CD8-positive, alpha-beta memory T cell (primary cell): ENCODE results near the gene FEM1B. TPM values are rescaled to one million over a fixed set of nuclear protein-coding genes. Genes with fewer than 3 reads are reported as not detected.
"Not testable (repeated sequence)": the region's sequence is repeated elsewhere in the genome, so short reads cannot be mapped to it uniquely, and the experiment has no call there.

Experiments used
- CTCF ChIA-PET: fragments of 350-600 bp; sonication (Branson Sonifier 250); formaldehyde crosslinking; loops from one replicate; lab custom pipeline; 2021; ENCODE audit warnings: antibody characterized with exemption; lab: Charles Lee
- POLR2A ChIA-PET: fragments of 350-600 bp; sonication (Branson Sonifier 250); formaldehyde crosslinking; loops from one replicate; lab custom pipeline; 2021; ENCODE audit warnings: antibody characterized with exemption; lab: Charles Lee
- DNase-seq, 5 donors: peaks; one replicate each; pipeline versions ENCODE4 v3.0.0 to v3.0.0-alpha.2; 2020 to 2022; ENCODE audit warnings: mixed read lengths in 1 of 5
- H3K27ac ChIP-seq: one replicate; pipeline ENCODE4 v1.7.0; 2013; ENCODE audit warnings: low read depth, mild to moderate bottlenecking, low read length, moderate library complexity
- H3K27me3 ChIP-seq: 2 replicates; pipeline ENCODE4 v1.7.0; 2013; ENCODE audit warnings: low read length, mild to moderate bottlenecking; ENCODE audit not compliant: insufficient read depth, poor library complexity, severe bottlenecking
- H3K36me3 ChIP-seq: 2 replicates; pipeline ENCODE4 v1.7.0; 2013; ENCODE audit warnings: mild to moderate bottlenecking, low read length, moderate library complexity; ENCODE audit not compliant: insufficient read depth
- H3K4me1 ChIP-seq: 2 replicates; pipeline ENCODE4 v1.7.0; 2013; ENCODE audit warnings: mild to moderate bottlenecking, low read length, moderate library complexity; ENCODE audit not compliant: insufficient read depth
- H3K4me3 ChIP-seq: 2 replicates; pipeline ENCODE4 v1.7.0; 2013; ENCODE audit warnings: mild to moderate bottlenecking, low read length
- H3K9me3 ChIP-seq: 2 replicates; pipeline ENCODE4 v1.7.0; 2013; ENCODE audit warnings: mild to moderate bottlenecking, low read length
- H3K27ac Mint-ChIP-seq, 8 donors: one replicate each; pipeline ENCODE4 v1.8.0; 2020 to 2021; ENCODE audit warnings: mixed read lengths in 8 of 8, mild to moderate bottlenecking in 6 of 8, inconsistent platforms in 3 of 8, moderate library complexity in 3 of 8
- H3K27me3 Mint-ChIP-seq, 2 donors: one replicate each; pipeline ENCODE4 v1.8.0; 2020 to 2021; ENCODE audit warnings: mixed read lengths in 2 of 2, mild to moderate bottlenecking in 1 of 2, moderate library complexity in 1 of 2
- H3K36me3 Mint-ChIP-seq, 3 donors: one replicate each; pipeline ENCODE4 v1.8.0; 2020 to 2021; ENCODE audit warnings: mixed read lengths in 3 of 3, inconsistent platforms in 1 of 3, mild to moderate bottlenecking in 1 of 3
- H3K4me1 Mint-ChIP-seq, 3 donors: one replicate each; pipeline ENCODE4 v1.8.0; 2020 to 2021; ENCODE audit warnings: mixed read lengths in 3 of 3, inconsistent platforms in 1 of 3, mild to moderate bottlenecking in 1 of 3
- H3K4me3 Mint-ChIP-seq, 7 donors: one replicate each; pipeline ENCODE4 v1.8.0; 2020 to 2021; ENCODE audit warnings: mixed read lengths in 7 of 7, mild to moderate bottlenecking in 6 of 7, moderate library complexity in 4 of 7, inconsistent platforms in 2 of 7
- H3K9me3 Mint-ChIP-seq, 5 donors: one replicate each; pipeline ENCODE4 v1.8.0; 2020 to 2022; ENCODE audit warnings: mixed read lengths in 5 of 5, mild to moderate bottlenecking in 3 of 5, moderate library complexity in 2 of 5, inconsistent platforms in 1 of 5
- polyA plus RNA-seq: library from polyadenylated mRNA; unstranded; fragments of 300-500 nt; fragmentation: Illumina TruSeq; gene quantifications from one replicate; pipeline ENCODE4 v1.2.3, GENCODE V29; 2021
- total RNA-seq, 2 experiments: library from RNA; stranded (reverse); gene quantifications; one replicate each; pipeline ENCODE4 v1.2.3, GENCODE V29; 2021

The FEM1B gene
- total and polyA plus RNA-seq, 3 experiments from 2014 or later, result 16.9 to 39.6 (median 37.7) TPM

- Mint-ChIP-seq H3K4me1 (peaks cover 20 to 30% (median 28%) of the 10 kb centered on the region in 3 donors), H3K27me3 (peaks cover 8 to 10% of the 10 kb centered on the region in 2 donors), H3K36me3 (peaks cover 0 to 3% (median 0%) of the 10 kb centered on the region in 3 donors), H3K9me3 (no peaks in the 10 kb centered on the region), H3K27ac (peak overlapping the region in 3 of 8 donors; percentile 15 to 85 (median 19)), H3K4me3 (peak overlapping the region; percentile 46 to 96 (median 92))
- no peak for DNase-seq
- ChIA-PET CTCF (interaction anchor here (1.2 to 3.8 kb wide), 3 partner anchors 22 to 47 kb away, joined by 3 to 11 read pairs (median 4); partner anchors contain the start of gene FEM1B), POLR2A (interaction anchor here (1.1 kb wide), 1 partner anchor 46 kb away, joined by 3 read pairs; the partner anchor contains the start of gene FEM1B)
- H3K9me3 ChIP-seq, result no peaks in the 10 kb centered on the region
- no peaks in the 10 kb centered on the region for H3K36me3 ChIP-seq
- no peak overlapping the region for H3K4me3 ChIP-seq
- peaks cover 17% of the 10 kb centered on the region for H3K4me1 ChIP-seq
- no peak overlapping the region for H3K27ac ChIP-seq
- no peaks in the 10 kb centered on the region for H3K27me3 ChIP-seq
Observed at GRCh38 chr15:68231102-68231818, 46.3 kb upstream of the FEM1B start.

- peaks cover 20 to 26% (median 22%) of the 10 kb centered on the region in 3 donors for H3K4me1 Mint-ChIP-seq
- peak overlapping the region in 1 of 8 donors; percentile 29 for H3K27ac Mint-ChIP-seq
- Histone ChIP-seq H3K27me3 (no peaks in the 10 kb centered on the region), H3K4me1 (peaks cover 17% of the 10 kb centered on the region), H3K36me3 (no peaks in the 10 kb centered on the region), H3K4me3 (no peak overlapping the region), H3K27ac (no peak overlapping the region), H3K9me3 (no peaks in the 10 kb centered on the region)
- H3K27me3 Mint-ChIP-seq, result peaks cover 8 to 10% of the 10 kb centered on the region in 2 donors
- ChIA-PET POLR2A (no interaction called here), CTCF (interaction anchor here (1.2 kb wide), 2 partner anchors 20 to 45 kb away, joined by 3 read pairs; partner anchors contain the start of gene FEM1B)
- no peak overlapping the region for H3K4me3 Mint-ChIP-seq
- no peak for DNase-seq
- H3K36me3 Mint-ChIP-seq, result peaks cover 0 to 3% (median under 1%) of the 10 kb centered on the region in 3 donors
- H3K9me3 Mint-ChIP-seq, result no peaks in the 10 kb centered on the region
Observed at GRCh38 chr15:68232449-68232848, 45.1 kb upstream of the FEM1B start.

- POLR2A ChIA-PET, result no interaction called here
- H3K27me3 ChIP-seq, result no peaks in the 10 kb centered on the region
- peaks cover 15% of the 10 kb centered on the region for H3K4me1 ChIP-seq
- no peak overlapping the region for H3K4me3 ChIP-seq
- peaks cover 16 to 21% (median 17%) of the 10 kb centered on the region in 3 donors for H3K4me1 Mint-ChIP-seq
- H3K27ac Mint-ChIP-seq, result no peak overlapping the region
- CTCF ChIA-PET, result interaction anchor here (1.2 kb wide), 2 partner anchors 20 to 45 kb away, joined by 3 read pairs; partner anchors contain the start of gene FEM1B
- no peaks in the 10 kb centered on the region for H3K36me3 ChIP-seq
- peaks cover 8 to 10% of the 10 kb centered on the region in 2 donors for H3K27me3 Mint-ChIP-seq
- DNase-seq, result no peak
- peaks cover 0 to 3% (median 2%) of the 10 kb centered on the region in 3 donors for H3K36me3 Mint-ChIP-seq
- no peaks in the 10 kb centered on the region for H3K9me3 Mint-ChIP-seq
- H3K9me3 ChIP-seq, result no peaks in the 10 kb centered on the region
- H3K4me3 Mint-ChIP-seq, result peak overlapping the region in 1 of 7 donors; percentile 42
- H3K27ac ChIP-seq, result no peak overlapping the region
Observed at GRCh38 chr15:68232937-68233336, 44.6 kb upstream of the FEM1B start.

- Mint-ChIP-seq H3K27me3 (peaks cover 8 to 17% of the 10 kb centered on the region in 2 donors), H3K4me3 (peak overlapping the region in 1 of 7 donors; percentile 64), H3K4me1 (peaks cover 6 to 10% (median 6%) of the 10 kb centered on the region in 3 donors), H3K27ac (no peak overlapping the region), H3K9me3 (no peaks in the 10 kb centered on the region), H3K36me3 (peaks cover 2 to 3% (median 3%) of the 10 kb centered on the region in 3 donors)
- no peak for DNase-seq
- Histone ChIP-seq H3K36me3 (no peaks in the 10 kb centered on the region), H3K9me3 (no peaks in the 10 kb centered on the region), H3K4me3 (no peak overlapping the region), H3K27ac (no peak overlapping the region), H3K4me1 (peaks cover 6% of the 10 kb centered on the region), H3K27me3 (no peaks in the 10 kb centered on the region)
- CTCF ChIA-PET, result no interaction called here
- POLR2A ChIA-PET, result no interaction called here
Observed at GRCh38 chr15:68234060-68234459, 43.5 kb upstream of the FEM1B start.

GRCh38 chr15:68234520-68234919, 43.0 kb upstream of the FEM1B start:
- H3K36me3 Mint-ChIP-seq, H3K9me3 ChIP-seq, H3K9me3 Mint-ChIP-seq, H3K36me3 ChIP-seq, H3K4me1 ChIP-seq, H3K27ac Mint-ChIP-seq, DNase-seq, H3K27ac ChIP-seq, H3K27me3 ChIP-seq, H3K4me3 ChIP-seq, CTCF ChIA-PET, POLR2A ChIA-PET: not testable (repeated sequence)
- Mint-ChIP-seq H3K4me3 (peak overlapping the region in 1 of 7 donors; percentile 40), H3K27me3 (peaks cover 8 to 17% of the 10 kb centered on the region in 2 donors), H3K4me1 (peaks cover 6 to 10% (median 6%) of the 10 kb centered on the region in 3 donors)

- Mint-ChIP-seq H3K4me1 (peaks cover 3 to 7% (median 3%) of the 10 kb centered on the region in 3 donors), H3K9me3 (no peaks in the 10 kb centered on the region), H3K4me3 (no peak overlapping the region), H3K27ac (no peak overlapping the region), H3K27me3 (peaks cover 9 to 17% of the 10 kb centered on the region in 2 donors), H3K36me3 (peaks cover under 1 to 3% (median 2%) of the 10 kb centered on the region in 3 donors)
- no peak overlapping the region for H3K4me3 ChIP-seq
- no peaks in the 10 kb centered on the region for H3K27me3 ChIP-seq
- ChIA-PET POLR2A (no interaction called here), CTCF (no interaction called here)
- H3K9me3 ChIP-seq, result no peaks in the 10 kb centered on the region
- no peak overlapping the region for H3K27ac ChIP-seq
- no peaks in the 10 kb centered on the region for H3K36me3 ChIP-seq
- peaks cover 5% of the 10 kb centered on the region for H3K4me1 ChIP-seq
- no peak for DNase-seq
Observed at GRCh38 chr15:68235022-68235421, 42.5 kb upstream of the FEM1B start.

GRCh38 chr15:68239025-68239424, 38.5 kb upstream of the FEM1B start:
- no peaks in the 10 kb centered on the region for H3K4me1 Mint-ChIP-seq
- ChIA-PET POLR2A (no interaction called here), CTCF (no interaction called here)
- Histone ChIP-seq H3K27ac (no peak overlapping the region), H3K9me3 (no peaks in the 10 kb centered on the region), H3K4me1 (no peaks in the 10 kb centered on the region), H3K27me3 (no peaks in the 10 kb centered on the region), H3K36me3 (no peaks in the 10 kb centered on the region), H3K4me3 (no peak overlapping the region)
- no peak for DNase-seq
- H3K4me3 Mint-ChIP-seq, result no peak overlapping the region
- H3K27me3 Mint-ChIP-seq, result peaks cover 7 to 11% of the 10 kb centered on the region in 2 donors
- no peak overlapping the region for H3K27ac Mint-ChIP-seq
- H3K36me3 Mint-ChIP-seq, result peaks cover 0 to 22% (median 4%) of the 10 kb centered on the region in 3 donors
- peaks cover 8 to 21% (median 18%) of the 10 kb centered on the region in 5 donors for H3K9me3 Mint-ChIP-seq
